NT2/D1 (cell line): ENCODE data around the gene EPHA8.

ENCODE experiments used
- SUZ12 ChIP-seq: IDR thresholded peaks from 2 replicates; pipeline ENCODE4 v1.6.1; 2011; ENCODE audit not compliant: insufficient read length, insufficient read depth; ENCODE audit errors: extremely low read depth
- YY1 ChIP-seq: IDR thresholded peaks from 2 replicates; pipeline ENCODE4 v1.6.1; 2011; ENCODE audit not compliant: insufficient read length, insufficient read depth
- ZNF274 ChIP-seq: IDR thresholded peaks from 2 replicates; pipeline ENCODE4 v1.6.1; 2011; ENCODE audit warnings: mild to moderate bottlenecking, low read depth, low read length

- TF ChIP-seq ZNF274 (no peak), YY1 (no peak), SUZ12 (no peak)
Observed at GRCh38 chr1:22531251-22531650, 32.0 kb upstream of the EPHA8 start.
